Activated B cell treated with CpG ODN at 0.5 μM for 24 hours (primary cell): Measurements from ENCODE around the gene CAPRIN1. TPM values are rescaled to one million over a fixed set of nuclear protein-coding genes. Genes with fewer than 3 reads are reported as not detected.

Experiments used
- ATAC-seq: fragments of 200-7000 bp; cut with Tn5 transposase; one replicate; pipeline ENCODE4 v1.10.0; 2021; ENCODE audit warnings: low read depth, mild to moderate bottlenecking, moderate library complexity
- CTCF ChIA-PET: fragments of 350-600 bp; sonication (Branson Sonifier 250); formaldehyde crosslinking; loops from one replicate; lab custom pipeline; 2021; ENCODE audit warnings: antibody characterized with exemption; lab: Charles Lee
- POLR2A ChIA-PET: fragments of 350-600 bp; sonication (Branson Sonifier 250); formaldehyde crosslinking; loops from one replicate; lab custom pipeline; 2021; ENCODE audit warnings: antibody characterized with exemption; lab: Charles Lee
- DNase-seq: peaks from one replicate; pipeline ENCODE4 v3.0.0; 2022
- H3K27ac Mint-ChIP-seq: one replicate; pipeline ENCODE4 v1.8.0; 2020; ENCODE audit warnings: mixed read lengths
- H3K27me3 Mint-ChIP-seq: one replicate; pipeline ENCODE4 v1.8.0; 2021; ENCODE audit warnings: mixed read lengths
- H3K36me3 Mint-ChIP-seq: one replicate; pipeline ENCODE4 v1.8.0; 2021; ENCODE audit warnings: low read depth, mixed read lengths
- H3K4me1 Mint-ChIP-seq: one replicate; pipeline ENCODE4 v1.8.0; 2021; ENCODE audit warnings: mixed read lengths
- H3K4me3 Mint-ChIP-seq: one replicate; pipeline ENCODE4 v1.8.0; 2020; ENCODE audit warnings: mild to moderate bottlenecking, mixed read lengths
- H3K9me3 Mint-ChIP-seq: one replicate; pipeline ENCODE4 v1.8.0; 2020; ENCODE audit warnings: mixed read lengths
- intact Hi-C: fragments of 100-400 bp; cut with micrococcal nuclease; formaldehyde crosslinking; loops from one replicate; pipeline ENCODE4 v1.15.1; 2024
- total RNA-seq: library from RNA; stranded (reverse); gene quantifications from 2 replicates; pipeline ENCODE4 v1.2.3, GENCODE V29; 2022
- TF ChIP-seq, protein P1 (sequence below): fragments of 200-600 bp; IDR thresholded peaks from one replicate; pipeline ENCODE4 v1.8.0; 2022; ENCODE audit warnings: antibody characterized with exemption, mild to moderate bottlenecking

CAPRIN1 gene
- total RNA-seq, 1 donor from 2014 or later, result 158 TPM

DNA sequence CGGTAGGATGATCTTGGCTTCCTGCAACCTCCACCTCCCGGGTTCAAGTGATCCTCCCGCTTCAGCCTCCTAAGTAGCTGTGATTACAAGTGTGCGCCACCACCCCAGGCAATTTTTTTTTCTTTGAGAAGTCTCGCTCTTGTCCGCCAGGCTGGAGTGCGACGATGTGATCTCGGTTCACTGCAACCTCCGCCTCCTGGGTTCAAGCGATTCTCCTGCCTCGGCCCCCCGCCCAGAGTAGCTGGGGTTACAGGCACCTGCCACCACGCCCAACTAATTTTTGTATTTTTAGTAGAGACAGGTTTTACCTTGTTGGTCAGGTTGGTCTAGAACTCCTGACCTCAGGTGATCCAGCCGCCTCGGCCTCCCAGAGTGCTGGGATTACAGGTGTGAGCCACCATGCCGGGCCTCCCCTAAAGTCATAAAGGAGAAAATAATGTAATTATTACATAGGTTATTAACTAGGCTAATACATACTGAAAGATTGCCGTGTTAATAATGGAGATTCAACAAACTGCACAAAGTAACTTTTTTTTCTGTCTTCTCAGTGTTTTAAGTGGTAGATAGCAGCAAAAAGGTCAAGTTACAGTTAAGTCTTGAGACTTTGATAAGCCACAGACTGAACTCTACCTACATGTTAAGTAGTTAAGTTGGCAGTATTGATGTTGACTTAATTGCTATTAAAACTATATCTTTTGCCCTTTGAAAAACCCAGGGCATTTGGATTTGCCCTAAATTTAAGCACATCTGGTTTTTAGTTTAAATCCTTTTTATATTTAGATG is 3.9 kb downstream of the CAPRIN1 start:
- Mint-ChIP-seq H3K36me3 (peaks cover 37% of the 10 kb centered on the region), H3K27ac (no peak overlapping the region), H3K4me1 (peaks cover 65% of the 10 kb centered on the region), H3K27me3 (no peaks in the 10 kb centered on the region), H3K9me3 (no peaks in the 10 kb centered on the region), H3K4me3 (peak overlapping the region; percentile 24)
- ATAC-seq, result no peak
- intact Hi-C loops, result no loop called here
- no peak for DNase-seq
- CTCF ChIA-PET, result no interaction called here
- POLR2A ChIA-PET, result no interaction called here
- TF ChIP-seq, protein P1, sequence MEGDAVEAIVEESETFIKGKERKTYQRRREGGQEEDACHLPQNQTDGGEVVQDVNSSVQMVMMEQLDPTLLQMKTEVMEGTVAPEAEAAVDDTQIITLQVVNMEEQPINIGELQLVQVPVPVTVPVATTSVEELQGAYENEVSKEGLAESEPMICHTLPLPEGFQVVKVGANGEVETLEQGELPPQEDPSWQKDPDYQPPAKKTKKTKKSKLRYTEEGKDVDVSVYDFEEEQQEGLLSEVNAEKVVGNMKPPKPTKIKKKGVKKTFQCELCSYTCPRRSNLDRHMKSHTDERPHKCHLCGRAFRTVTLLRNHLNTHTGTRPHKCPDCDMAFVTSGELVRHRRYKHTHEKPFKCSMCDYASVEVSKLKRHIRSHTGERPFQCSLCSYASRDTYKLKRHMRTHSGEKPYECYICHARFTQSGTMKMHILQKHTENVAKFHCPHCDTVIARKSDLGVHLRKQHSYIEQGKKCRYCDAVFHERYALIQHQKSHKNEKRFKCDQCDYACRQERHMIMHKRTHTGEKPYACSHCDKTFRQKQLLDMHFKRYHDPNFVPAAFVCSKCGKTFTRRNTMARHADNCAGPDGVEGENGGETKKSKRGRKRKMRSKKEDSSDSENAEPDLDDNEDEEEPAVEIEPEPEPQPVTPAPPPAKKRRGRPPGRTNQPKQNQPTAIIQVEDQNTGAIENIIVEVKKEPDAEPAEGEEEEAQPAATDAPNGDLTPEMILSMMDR, result no peak

DNA sequence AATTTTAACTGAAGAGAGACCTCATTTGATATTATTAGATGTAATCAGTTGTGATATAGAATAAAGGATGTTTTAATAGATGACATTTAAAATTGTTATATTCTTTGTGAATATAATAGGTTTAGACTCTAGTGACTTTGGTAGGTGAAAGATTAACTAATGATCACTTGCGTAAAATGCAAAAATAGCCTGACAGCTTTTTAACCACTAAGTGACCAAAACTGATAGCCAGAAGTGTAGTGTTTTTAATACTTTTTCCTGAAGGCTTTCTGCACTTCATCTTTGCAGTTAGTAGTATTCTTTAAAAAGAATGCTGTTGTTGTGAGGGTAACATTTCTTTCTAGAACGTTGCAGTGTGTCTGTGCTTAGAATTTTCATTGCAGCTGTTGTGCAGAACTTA is 5.1 kb downstream of the CAPRIN1 start:
- ChIA-PET CTCF (no interaction called here), POLR2A (interaction anchor here (0.5 to 0.7 kb wide), 3 partner anchors 8 to 33 kb away, joined by 3 to 8 read pairs (median 3); no protein-coding TSS in a partner anchor)
- H3K27me3 Mint-ChIP-seq, result no peaks in the 10 kb centered on the region
- H3K9me3 Mint-ChIP-seq, result no peaks in the 10 kb centered on the region
- no peak overlapping the region for H3K4me3 Mint-ChIP-seq
- TF ChIP-seq, protein P1, result no peak
- H3K4me1 Mint-ChIP-seq, result peaks cover 67% of the 10 kb centered on the region
- intact Hi-C loops, result no loop called here
- ATAC-seq (no peak), DNase-seq (no peak)
- peaks cover 41% of the 10 kb centered on the region for H3K36me3 Mint-ChIP-seq
- no peak overlapping the region for H3K27ac Mint-ChIP-seq

DNA sequence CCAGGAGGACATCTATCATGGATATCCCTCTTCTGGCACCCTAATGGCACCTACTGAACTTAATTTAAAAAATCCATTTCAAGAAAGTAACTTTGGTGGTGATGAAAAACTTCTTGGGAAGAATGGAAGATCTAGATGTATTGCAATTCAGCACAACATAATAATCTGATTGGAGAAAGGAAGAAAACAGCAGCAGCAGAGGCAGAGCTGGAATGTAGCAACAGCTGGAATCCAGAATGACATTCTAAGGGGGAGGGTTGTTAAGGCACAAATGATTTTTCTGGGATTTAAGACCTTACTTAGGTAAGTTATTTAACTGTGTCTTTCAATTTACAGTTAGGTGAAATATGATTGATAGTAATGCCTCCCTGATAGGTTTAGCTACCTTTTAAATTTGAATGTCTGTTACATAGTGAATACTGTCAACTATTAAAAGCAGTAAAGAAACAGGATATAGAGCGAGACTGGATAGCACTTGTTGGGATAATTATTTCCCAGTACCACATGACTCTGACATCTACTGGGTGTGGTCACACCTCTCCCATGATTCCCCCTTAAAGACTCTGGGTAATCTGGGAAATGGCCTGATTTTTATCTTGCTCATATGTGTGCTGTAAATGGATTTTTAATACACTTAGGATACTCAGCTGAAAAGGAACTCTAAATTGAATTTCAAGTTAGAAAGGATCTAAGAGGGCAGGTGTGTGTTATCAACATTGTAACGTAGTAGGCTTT is 11.7 kb downstream of the CAPRIN1 start:
- ATAC-seq, result no peak
- H3K27me3 Mint-ChIP-seq, result no peaks in the 10 kb centered on the region
- no peak overlapping the region for H3K4me3 Mint-ChIP-seq
- POLR2A ChIA-PET, result interaction anchor here (0.7 to 1.6 kb wide), 5 partner anchors 10 to 253 kb away, joined by 3 to 6 read pairs (median 4); partner anchors contain the start of gene CAPRIN1
- TF ChIP-seq, protein P1, result no peak
- no peaks in the 10 kb centered on the region for H3K9me3 Mint-ChIP-seq
- DNase-seq, result no peak
- CTCF ChIA-PET, result no interaction called here
- peaks cover 49% of the 10 kb centered on the region for H3K36me3 Mint-ChIP-seq
- H3K4me1 Mint-ChIP-seq, result peaks cover 64% of the 10 kb centered on the region
- intact Hi-C loops, result no loop called here
- no peak overlapping the region for H3K27ac Mint-ChIP-seq

DNA sequence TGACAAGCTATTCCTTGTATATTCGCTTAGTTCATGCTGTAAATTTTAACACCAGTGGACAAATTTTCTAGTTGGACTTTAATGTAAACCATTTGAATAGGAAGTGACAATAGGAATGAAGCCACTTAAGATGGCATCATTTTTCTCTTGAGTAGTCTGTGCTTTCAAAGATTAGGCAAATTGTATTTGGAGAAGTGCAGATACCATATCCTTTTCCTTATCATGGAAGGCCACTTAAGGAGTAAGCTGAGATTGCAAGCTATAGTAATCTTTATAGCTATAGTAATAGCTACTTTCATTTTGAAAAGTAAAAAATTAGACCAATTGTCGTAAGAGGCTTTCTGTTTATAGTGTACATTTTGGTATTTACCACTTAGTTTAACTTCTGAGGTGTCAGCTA is 12.8 kb downstream of the CAPRIN1 start:
- Mint-ChIP-seq H3K27me3 (no peaks in the 10 kb centered on the region), H3K36me3 (peaks cover 39% of the 10 kb centered on the region), H3K27ac (no peak overlapping the region), H3K9me3 (no peaks in the 10 kb centered on the region), H3K4me1 (peaks cover 57% of the 10 kb centered on the region), H3K4me3 (no peak overlapping the region)
- no peak for DNase-seq
- intact Hi-C loops, result no loop called here
- ChIA-PET POLR2A (interaction anchor here (0.7 to 1.6 kb wide), 2 partner anchors 8 to 13 kb away, joined by 5 to 8 read pairs; partner anchors contain the start of gene CAPRIN1), CTCF (interaction anchor here (1.2 kb wide), 1 partner anchor 12 kb away, joined by 3 read pairs; no protein-coding TSS in a partner anchor)
- ATAC-seq, result no peak
- TF ChIP-seq, protein P1, result no peak
